Central memory CD8-positive, alpha-beta T cell (primary cell): Measurements from ENCODE around the gene LRRTM2.

Experiments used
- ATAC-seq: fragments of 150-1000 bp; cut with Tn5 transposase; replicated peaks from 2 replicates; pipeline ENCODE4 v1.10.0; 2022; ENCODE audit warnings: mild to moderate bottlenecking, moderate FRiP score, moderate number of reproducible peaks; ENCODE audit not compliant: poor library complexity, severe bottlenecking; ENCODE audit errors: extremely low read depth
- DNase-seq, 2 donors: peaks; one replicate each; pipeline ENCODE4 v3.0.0; 2021; ENCODE audit warnings: low spot score in 2 of 2
- H3K27ac Mint-ChIP-seq: one replicate; pipeline ENCODE4 v1.8.0; 2022; ENCODE audit warnings: low read depth, mild to moderate bottlenecking, moderate library complexity, mixed read lengths
- H3K27me3 Mint-ChIP-seq: one replicate; pipeline ENCODE4 v1.8.0; 2022; ENCODE audit warnings: mixed read lengths
- H3K36me3 Mint-ChIP-seq: one replicate; pipeline ENCODE4 v1.8.0; 2022; ENCODE audit warnings: mild to moderate bottlenecking, moderate library complexity, mixed read lengths; ENCODE audit not compliant: insufficient read depth
- H3K4me1 Mint-ChIP-seq: one replicate; pipeline ENCODE4 v1.8.0; 2022; ENCODE audit warnings: mixed read lengths
- H3K4me3 Mint-ChIP-seq: one replicate; pipeline ENCODE4 v1.8.0; 2022; ENCODE audit warnings: mild to moderate bottlenecking, moderate library complexity, mixed read lengths
- H3K9me3 Mint-ChIP-seq: one replicate; pipeline ENCODE4 v1.8.0; 2022; ENCODE audit warnings: mixed read lengths

Gene LRRTM2

DNA sequence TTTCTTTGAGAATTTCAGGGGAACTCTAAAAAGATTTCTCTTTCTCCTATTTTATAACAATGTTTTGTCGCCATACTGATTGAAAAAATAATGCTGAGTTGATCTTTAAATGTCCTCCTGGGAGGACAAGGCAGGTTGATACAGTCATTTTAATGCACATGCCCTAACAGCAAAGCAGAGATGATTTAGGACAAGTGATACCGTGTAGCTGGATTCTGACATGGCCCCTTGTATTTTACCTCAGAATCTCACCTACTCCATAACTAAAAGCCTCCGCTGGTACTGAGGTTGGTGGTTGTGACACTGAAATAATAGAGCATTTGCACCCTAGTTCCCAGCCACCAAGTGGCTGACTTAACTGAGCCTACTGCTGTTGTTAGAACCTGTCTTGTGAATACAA lies 811 bp upstream of the LRRTM2 start:
- Mint-ChIP-seq H3K4me1 (no peaks in the 10 kb centered on the region), H3K36me3 (no peaks in the 10 kb centered on the region), H3K27ac (no peak overlapping the region), H3K4me3 (no peak overlapping the region), H3K27me3 (no peaks in the 10 kb centered on the region), H3K9me3 (no peaks in the 10 kb centered on the region)
- ATAC-seq = no peak
- no peak for DNase-seq

DNA sequence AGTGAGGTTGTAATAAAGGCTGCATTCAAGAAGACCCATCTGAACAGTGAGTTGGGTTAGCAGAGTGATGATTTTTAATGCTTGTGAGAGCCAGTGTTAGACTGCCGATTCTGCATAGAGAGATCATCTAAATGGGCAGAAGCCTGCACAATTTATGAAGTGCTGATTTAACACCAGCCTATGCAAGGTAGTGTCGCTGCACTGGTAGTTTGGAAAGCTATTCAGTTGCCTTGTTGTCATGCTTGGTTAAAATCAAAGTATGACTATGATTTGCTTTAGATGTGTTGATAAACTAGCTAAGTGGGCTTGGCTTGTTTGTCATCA lies 379 bp upstream of the LRRTM2 start:
- Mint-ChIP-seq H3K27me3 (no peaks in the 10 kb centered on the region), H3K9me3 (no peaks in the 10 kb centered on the region), H3K4me1 (no peaks in the 10 kb centered on the region), H3K4me3 (no peak overlapping the region), H3K27ac (no peak overlapping the region), H3K36me3 (no peaks in the 10 kb centered on the region)
- ATAC-seq (no peak), DNase-seq (no peak)

DNA sequence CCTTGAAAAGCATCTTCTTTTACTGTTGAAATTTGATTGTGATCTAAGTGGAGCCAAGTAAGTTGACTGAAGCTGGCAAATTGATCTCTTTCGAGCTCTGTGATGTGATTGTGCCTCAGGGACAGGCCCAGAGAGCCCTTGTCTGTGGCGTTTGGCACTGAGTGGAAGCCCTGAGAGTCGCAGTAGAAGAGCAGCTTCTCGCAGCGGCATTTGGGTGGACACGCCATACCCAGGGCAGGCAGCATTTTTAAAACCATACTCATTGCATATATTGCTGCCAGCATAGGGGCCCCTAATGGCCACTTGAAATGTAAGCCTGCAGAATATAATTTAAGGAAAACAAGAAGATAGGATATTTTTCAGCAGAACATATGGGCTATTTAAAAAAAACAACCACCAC lies 894 bp downstream of the LRRTM2 start:
- H3K9me3 Mint-ChIP-seq = no peaks in the 10 kb centered on the region
- H3K36me3 Mint-ChIP-seq = no peaks in the 10 kb centered on the region
- ATAC-seq = no peak
- no peak overlapping the region for H3K27ac Mint-ChIP-seq
- H3K27me3 Mint-ChIP-seq = no peaks in the 10 kb centered on the region
- DNase-seq = no peak
- no peak overlapping the region for H3K4me3 Mint-ChIP-seq
- H3K4me1 Mint-ChIP-seq = no peaks in the 10 kb centered on the region

DNA sequence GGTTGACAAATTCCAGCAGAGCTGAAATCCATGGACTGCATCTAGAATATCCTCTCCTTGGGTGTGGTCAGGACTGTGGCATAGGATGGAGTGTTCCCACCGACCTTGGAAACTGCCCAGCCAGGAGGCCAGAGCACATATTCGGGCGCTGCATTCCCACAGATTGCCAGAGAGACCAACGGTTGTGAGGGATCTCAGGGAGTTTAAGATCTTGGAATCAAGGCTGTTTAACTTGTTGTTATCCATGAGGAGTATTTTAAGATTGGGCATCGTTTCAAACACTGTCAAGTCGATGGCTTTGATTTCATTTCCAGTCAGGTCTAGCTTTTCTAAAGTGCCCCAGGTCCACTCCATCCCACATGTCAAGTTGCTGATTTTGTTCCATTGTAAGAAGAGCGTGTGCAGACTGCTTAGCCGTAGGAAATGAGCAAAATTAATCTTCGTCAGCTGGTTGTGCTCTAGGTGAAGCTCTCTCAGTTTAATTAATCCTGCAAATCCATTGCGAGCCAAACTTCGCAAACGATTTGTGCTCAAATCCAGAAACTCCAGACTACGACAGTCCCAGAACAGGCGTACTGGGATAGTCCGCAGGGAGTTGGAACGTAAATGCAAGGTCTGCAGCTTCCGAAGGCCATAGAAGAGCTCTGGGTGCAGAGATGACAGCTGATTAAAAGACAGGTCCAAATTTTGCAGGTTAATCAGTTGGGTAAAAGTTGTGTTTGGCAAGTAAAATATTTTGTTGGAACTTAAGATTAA lies 1.5 kb downstream of the LRRTM2 start:
- no peaks in the 10 kb centered on the region for H3K36me3 Mint-ChIP-seq
- no peak overlapping the region for H3K4me3 Mint-ChIP-seq
- no peak overlapping the region for H3K27ac Mint-ChIP-seq
- H3K27me3 Mint-ChIP-seq = no peaks in the 10 kb centered on the region
- no peak for ATAC-seq
- no peaks in the 10 kb centered on the region for H3K4me1 Mint-ChIP-seq
- H3K9me3 Mint-ChIP-seq = no peaks in the 10 kb centered on the region
- DNase-seq = no peak

DNA sequence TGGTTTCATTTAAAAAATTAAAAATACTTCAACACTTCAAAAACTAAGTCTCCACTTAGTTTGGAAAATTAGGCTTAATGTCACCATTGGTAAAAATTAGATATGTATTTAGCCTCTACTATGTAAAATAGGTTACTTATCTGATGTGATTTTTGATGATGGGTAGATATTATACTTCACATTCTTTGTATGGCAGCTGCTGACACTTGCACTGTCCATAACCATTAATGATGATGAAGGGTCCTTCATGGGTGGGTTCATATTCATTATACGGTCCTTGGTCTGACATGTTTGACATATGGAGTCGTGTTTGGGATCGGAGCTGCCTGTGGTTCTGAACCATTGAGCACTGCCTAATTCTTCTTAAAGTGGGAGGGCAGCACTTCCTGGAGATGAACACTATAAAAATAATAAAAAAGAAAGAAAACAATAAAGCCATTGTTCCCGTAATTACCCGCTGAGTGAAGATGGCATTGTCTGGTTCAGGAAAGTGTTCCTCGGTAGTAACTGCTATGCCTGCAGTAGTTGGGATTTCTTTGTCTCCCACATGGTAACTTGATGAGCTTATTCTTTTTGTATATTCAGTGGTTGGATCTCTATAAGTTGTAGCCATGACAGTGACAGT lies 2.2 kb downstream of the LRRTM2 start:
- DNase-seq (no peak), ATAC-seq (no peak)
- Mint-ChIP-seq H3K4me1 (no peaks in the 10 kb centered on the region), H3K36me3 (no peaks in the 10 kb centered on the region), H3K4me3 (no peak overlapping the region), H3K27me3 (no peaks in the 10 kb centered on the region), H3K27ac (no peak overlapping the region), H3K9me3 (no peaks in the 10 kb centered on the region)

DNA sequence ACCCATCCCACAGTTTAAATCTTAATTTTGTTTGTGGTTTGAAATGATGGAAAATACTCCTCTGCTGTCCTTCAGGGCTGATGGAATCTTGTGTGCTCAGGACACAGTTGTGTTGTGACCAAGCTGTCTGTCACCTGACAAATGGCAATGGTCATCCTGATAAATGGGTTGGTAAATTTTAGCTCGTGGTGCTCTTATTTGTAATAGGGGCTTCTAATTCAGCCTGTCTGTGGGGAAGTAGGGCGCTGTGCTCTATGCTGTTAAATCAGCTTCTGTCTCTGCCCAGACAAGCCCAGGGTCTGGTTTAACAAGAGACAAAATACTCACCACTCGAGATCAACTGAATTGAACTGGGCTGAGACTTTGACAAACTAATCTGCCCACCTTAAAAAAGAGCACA lies 4.5 kb downstream of the LRRTM2 start:
- H3K36me3 Mint-ChIP-seq = no peaks in the 10 kb centered on the region
- no peaks in the 10 kb centered on the region for H3K4me1 Mint-ChIP-seq
- H3K4me3 Mint-ChIP-seq = no peak overlapping the region
- no peaks in the 10 kb centered on the region for H3K27me3 Mint-ChIP-seq
- DNase-seq (no peak), ATAC-seq (no peak)
- no peaks in the 10 kb centered on the region for H3K9me3 Mint-ChIP-seq
- H3K27ac Mint-ChIP-seq = no peak overlapping the region

DNA sequence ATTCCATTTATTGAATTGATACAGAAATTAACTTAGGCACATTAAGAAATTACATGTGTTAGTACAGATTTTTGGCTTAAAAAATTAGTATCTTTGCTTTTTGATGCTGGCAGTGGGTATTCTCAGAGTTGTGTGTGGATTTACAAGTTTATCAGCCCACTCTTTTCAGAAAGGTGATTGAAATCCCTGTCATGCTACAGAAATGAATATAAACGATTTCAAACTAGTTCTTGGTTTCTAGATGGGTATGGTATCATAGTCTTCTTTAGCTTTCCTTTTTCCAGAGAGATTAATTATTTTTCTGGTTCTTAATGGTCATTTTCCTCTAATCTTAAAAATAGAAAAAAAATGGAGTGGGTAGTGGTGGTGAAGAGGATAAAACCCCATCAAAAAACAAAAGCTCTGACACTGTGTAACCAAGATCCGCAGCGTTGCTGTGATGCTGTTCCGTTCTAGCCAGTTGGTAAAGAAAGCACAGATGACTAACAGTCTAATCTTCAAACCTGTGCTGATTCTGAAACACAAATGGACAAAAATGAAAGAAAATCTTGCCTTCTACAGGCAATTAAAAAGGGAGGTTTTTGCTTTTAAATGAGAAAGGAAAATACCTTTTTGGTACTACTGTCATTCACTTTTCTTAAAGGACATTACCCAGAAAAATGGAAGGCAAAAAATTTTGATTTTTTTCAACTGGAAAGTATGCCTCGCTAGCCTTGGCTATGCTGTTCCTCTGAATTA lies 5.2 kb downstream of the LRRTM2 start:
- no peak for DNase-seq
- Mint-ChIP-seq H3K9me3 (no peaks in the 10 kb centered on the region), H3K27ac (no peak overlapping the region), H3K27me3 (no peaks in the 10 kb centered on the region), H3K4me1 (no peaks in the 10 kb centered on the region), H3K4me3 (no peak overlapping the region), H3K36me3 (no peaks in the 10 kb centered on the region)
- no peak for ATAC-seq

DNA sequence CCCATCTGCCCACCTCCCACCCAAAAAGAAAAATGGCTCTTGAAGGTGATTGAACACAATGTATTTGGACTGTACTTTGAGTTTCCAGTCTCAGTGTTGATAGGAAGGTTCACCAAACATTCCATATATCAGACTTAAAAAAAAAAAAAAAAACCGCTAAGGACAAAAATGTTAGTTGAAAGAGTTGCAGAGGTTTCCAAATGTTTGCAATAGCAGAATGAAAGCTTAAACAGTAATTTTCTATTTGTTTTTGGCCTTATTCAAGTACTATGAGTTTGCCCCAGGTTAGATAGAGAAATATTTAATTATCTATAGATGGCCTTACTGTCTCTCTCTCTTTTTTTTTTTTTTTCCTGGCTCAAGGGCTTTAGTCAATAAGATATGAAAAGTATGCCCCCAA lies 6.1 kb downstream of the LRRTM2 start:
- DNase-seq = no peak
- Mint-ChIP-seq H3K4me1 (no peaks in the 10 kb centered on the region), H3K36me3 (no peaks in the 10 kb centered on the region), H3K27ac (no peak overlapping the region), H3K9me3 (no peaks in the 10 kb centered on the region), H3K4me3 (no peak overlapping the region), H3K27me3 (no peaks in the 10 kb centered on the region)
- ATAC-seq = no peak

DNA sequence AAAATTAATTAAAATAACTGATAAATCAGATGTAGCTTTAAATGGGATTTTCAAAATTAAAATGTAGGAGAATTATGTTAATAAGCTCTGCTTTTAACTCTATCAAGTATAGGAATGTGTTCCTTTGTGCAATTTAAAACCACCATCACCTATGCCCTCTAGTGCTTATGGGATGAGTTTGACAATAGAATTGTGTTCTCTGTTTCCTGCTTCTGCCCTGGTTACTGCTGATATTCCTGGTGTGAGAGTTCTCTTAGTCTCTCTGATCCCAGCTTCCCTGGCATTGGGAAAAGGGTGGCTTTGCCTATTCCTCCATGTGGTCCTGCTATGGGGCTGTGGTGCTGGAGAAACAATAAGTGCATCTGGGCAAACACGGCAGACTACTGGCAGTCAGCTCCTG lies 8.1 kb downstream of the LRRTM2 start:
- ATAC-seq (no peak), DNase-seq (no peak)
- Mint-ChIP-seq H3K4me1 (no peaks in the 10 kb centered on the region), H3K4me3 (no peak overlapping the region), H3K9me3 (peaks cover 6% of the 10 kb centered on the region), H3K36me3 (peaks cover 2% of the 10 kb centered on the region), H3K27me3 (no peaks in the 10 kb centered on the region), H3K27ac (no peak overlapping the region)

DNA sequence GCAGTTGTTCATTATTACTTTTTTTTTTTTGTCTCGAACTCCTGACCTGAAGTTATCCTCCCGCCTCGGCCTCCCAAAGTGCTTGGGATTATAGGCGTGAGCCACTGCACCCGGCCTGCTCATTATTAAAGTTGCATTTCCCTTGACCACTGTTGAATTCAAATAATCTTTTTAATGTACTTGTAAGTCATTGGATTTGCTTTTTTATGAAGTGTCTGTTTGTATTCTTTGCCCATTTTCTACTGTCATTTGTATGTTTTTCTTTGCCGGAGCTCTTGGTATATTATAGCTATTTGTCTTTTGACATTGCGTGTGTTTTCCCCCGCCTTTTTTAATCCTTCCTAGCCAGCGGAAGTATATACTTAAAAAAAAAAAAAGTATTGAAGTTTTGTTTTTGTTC lies 22.0 kb downstream of the LRRTM2 start:
- Mint-ChIP-seq H3K4me1 (peaks cover 18% of the 10 kb centered on the region), H3K36me3 (no peaks in the 10 kb centered on the region), H3K9me3 (no peaks in the 10 kb centered on the region), H3K27me3 (no peaks in the 10 kb centered on the region), H3K4me3 (no peak overlapping the region), H3K27ac (no peak overlapping the region)
- DNase-seq = no peak
- no peak for ATAC-seq

DNA sequence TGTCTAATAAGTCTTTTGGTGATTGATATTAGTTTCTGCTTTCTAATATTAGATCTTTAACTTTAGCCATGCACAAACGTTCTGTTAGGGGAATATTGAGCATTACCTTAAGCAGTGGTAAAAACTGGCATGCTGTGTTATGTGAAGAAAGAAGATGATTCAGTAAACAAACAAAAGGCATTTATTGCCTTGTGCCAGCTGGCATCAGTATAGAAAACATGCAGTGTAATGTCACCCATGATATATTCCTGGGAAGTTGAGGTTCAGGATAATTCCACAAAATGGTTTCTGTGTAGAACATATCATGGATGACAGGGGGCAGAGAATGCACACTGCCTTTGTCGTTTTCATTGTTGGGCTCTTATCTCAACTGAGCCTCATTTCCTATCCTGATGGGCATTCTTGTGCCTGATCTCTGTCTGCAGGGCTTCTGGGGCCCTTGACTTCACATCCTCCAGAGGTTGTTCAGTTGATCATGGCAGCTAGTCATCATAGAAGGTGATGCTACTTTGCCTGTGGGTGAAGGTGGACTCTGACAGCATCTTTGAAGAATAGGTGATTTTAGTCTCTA lies 24.2 kb downstream of the LRRTM2 start:
- Mint-ChIP-seq H3K27me3 (no peaks in the 10 kb centered on the region), H3K36me3 (no peaks in the 10 kb centered on the region), H3K4me3 (no peak overlapping the region), H3K4me1 (peaks cover 24% of the 10 kb centered on the region), H3K27ac (no peak overlapping the region), H3K9me3 (no peaks in the 10 kb centered on the region)
- ATAC-seq (no peak), DNase-seq (no peak)

DNA sequence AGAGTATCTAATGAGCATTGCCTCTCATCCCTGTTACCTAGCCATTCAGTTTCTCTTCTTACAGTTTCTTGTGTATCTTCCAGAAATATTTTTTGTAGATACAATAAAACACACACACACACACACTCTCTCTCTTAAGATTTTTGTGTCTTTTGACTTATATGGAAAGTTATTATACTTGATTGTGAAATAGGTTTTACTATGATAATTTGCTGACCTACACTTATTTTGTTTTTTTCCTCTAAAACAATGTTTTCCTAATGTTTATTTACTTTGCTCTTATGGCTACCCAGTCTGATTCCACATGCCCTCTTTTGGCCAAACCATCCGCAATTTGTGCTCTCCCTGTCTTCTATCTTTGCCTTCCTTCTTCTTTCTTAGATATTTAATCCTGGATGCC lies 25.3 kb downstream of the LRRTM2 start:
- Mint-ChIP-seq H3K9me3 (no peaks in the 10 kb centered on the region), H3K4me1 (peaks cover 24% of the 10 kb centered on the region), H3K36me3 (no peaks in the 10 kb centered on the region), H3K27ac (no peak overlapping the region), H3K27me3 (no peaks in the 10 kb centered on the region), H3K4me3 (no peak overlapping the region)
- no peak for DNase-seq
- ATAC-seq = no peak

DNA sequence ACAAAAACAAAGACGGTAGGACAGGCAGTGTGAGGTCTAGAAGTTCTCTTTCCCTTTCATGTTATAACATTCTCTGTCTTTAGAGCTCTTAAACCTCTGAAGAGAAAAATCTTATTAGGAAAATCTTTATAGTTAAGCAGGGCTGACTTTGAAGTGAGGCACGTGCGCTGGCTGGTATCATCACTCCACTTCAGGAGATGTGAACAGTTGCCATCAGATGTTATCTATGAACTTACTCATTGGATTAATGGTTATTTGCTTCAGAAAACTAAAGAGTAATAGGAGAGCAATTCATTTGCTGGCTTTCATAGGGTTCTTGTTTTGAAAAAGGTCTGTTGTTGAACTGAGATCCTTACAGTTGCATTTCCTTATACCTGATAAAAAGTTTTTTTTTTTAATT lies 25.7 kb downstream of the LRRTM2 start:
- Mint-ChIP-seq H3K4me3 (no peak overlapping the region), H3K27me3 (no peaks in the 10 kb centered on the region), H3K4me1 (peaks cover 24% of the 10 kb centered on the region), H3K27ac (no peak overlapping the region), H3K36me3 (no peaks in the 10 kb centered on the region), H3K9me3 (no peaks in the 10 kb centered on the region)
- no peak for DNase-seq
- ATAC-seq = no peak
